SK-N-SH (cell line): ENCODE results near the gene PRDX4. TPM values are rescaled to one million over a fixed set of nuclear protein-coding genes. Genes with fewer than 3 reads are reported as not detected.

Source experiments
- CTCF ChIA-PET: fragments of 300-600, 350-600 bp; formaldehyde crosslinking; extraction: SDS; loops from one replicate; lab custom pipeline; 2021; lab: Yijun Ruan, JAX
- POLR2A ChIA-PET: fragments of 350-600 bp; sonication (Branson Sonifier 250); formaldehyde crosslinking; extraction: SDS; loops from one replicate; lab custom pipeline; 2020; ENCODE audit warnings: antibody characterized with exemption, inconsistent platforms; lab: Yijun Ruan, JAX
- DNase-seq: peaks from one replicate; pipeline ENCODE4 v3.0.0; 2012
- H2AFZ ChIP-seq: fragments of 200-600 bp; sonication (generic); 2 replicates; pipeline ENCODE4 v1.8.1; 2016; ENCODE audit warnings: antibody characterized with exemption, mild to moderate bottlenecking, low read depth
- H3F3A ChIP-seq: fragments of 200-600 bp; sonication (generic); replicated peaks from 2 replicates; pipeline ENCODE3; 2016; ENCODE audit warnings: antibody characterized with exemption, mild to moderate bottlenecking; ENCODE audit not compliant: insufficient read depth
- H3K27ac ChIP-seq, 2 experiments: fragments of 200-500 bp in 1 of 2; fragments of 200-600 bp in 1 of 2; sonication (Bioruptor generic) in 1 of 2; sonication (generic), shearing (Covaris generic) in 1 of 2; 2 replicates each; pipeline versions ENCODE4 v1.5.1 to v1.6.1; 2014 to 2016; ENCODE audit warnings: low read depth in 2 of 2, inconsistent platforms in 1 of 2, low read length in 1 of 2, mild to moderate bottlenecking in 1 of 2, mixed read lengths in 1 of 2
- H3K27me3 ChIP-seq: fragments of 200-600 bp; sonication (generic), shearing (Covaris generic); 2 replicates; pipeline ENCODE4 v1.6.1; 2016; ENCODE audit warnings: mixed run types; ENCODE audit not compliant: insufficient read depth
- H3K36me3 ChIP-seq, 2 experiments: fragments of 200-500 bp in 1 of 2; fragments of 200-600 bp in 1 of 2; sonication (Bioruptor generic) in 1 of 2; sonication (generic) in 1 of 2; replicated peaks in 1 of 2; 2 replicates each; pipeline versions ENCODE3 to v1.5.1; 2014 to 2016; ENCODE audit warnings: low read length in 1 of 2, mild to moderate bottlenecking in 1 of 2; ENCODE audit not compliant: insufficient read depth in 2 of 2, control insufficient read depth in 1 of 2
- H3K4me1 ChIP-seq, 2 experiments: fragments of 200-500 bp in 1 of 2; fragments of 200-600 bp in 1 of 2; sonication (Bioruptor generic) in 1 of 2; sonication (generic), shearing (Covaris generic) in 1 of 2; 2 replicates each; pipeline versions ENCODE4 v1.5.1 to v1.6.1; 2014 to 2016; ENCODE audit warnings: low read depth in 1 of 2, low read length in 1 of 2, mixed run types in 1 of 2; ENCODE audit not compliant: insufficient read depth in 2 of 2, control insufficient read depth in 1 of 2
- H3K4me2 ChIP-seq: fragments of 200-600 bp; sonication (generic), shearing (Covaris generic); 2 replicates; pipeline ENCODE4 v1.6.1; 2017; ENCODE audit warnings: mixed run types
- H3K4me3 ChIP-seq, 2 experiments: fragments of 200-500 bp in 1 of 2; fragments of 200-600 bp in 1 of 2; sonication (Bioruptor generic) in 1 of 2; sonication (generic), shearing (Covaris generic) in 1 of 2; 2 replicates each; pipeline versions ENCODE4 v1.5.1 to v1.8.1; 2014 to 2016; ENCODE audit warnings: low read depth in 2 of 2, inconsistent platforms in 1 of 2, low read length in 1 of 2, mild to moderate bottlenecking in 1 of 2, mixed read lengths in 1 of 2, moderate library complexity in 1 of 2
- H3K79me2 ChIP-seq: fragments of 200-600 bp; sonication (generic); 2 replicates; pipeline ENCODE4 v1.8.1; 2017; ENCODE audit warnings: mild to moderate bottlenecking; ENCODE audit not compliant: insufficient read depth
- H3K9ac ChIP-seq: fragments of 200-600 bp; sonication (generic); 2 replicates; pipeline ENCODE4 v1.6.1; 2017; ENCODE audit warnings: mixed run types
- H3K9me2 ChIP-seq: fragments of 200-600 bp; sonication (generic); 2 replicates; pipeline ENCODE4 v1.6.1; 2017; ENCODE audit warnings: mixed run types
- H3K9me3 ChIP-seq: fragments of 200-600 bp; sonication (generic); 2 replicates; pipeline ENCODE4 v1.6.1; 2017; ENCODE audit warnings: mixed run types, mild to moderate bottlenecking, moderate library complexity
- H4K20me1 ChIP-seq: fragments of 200-600 bp; sonication (generic); 2 replicates; pipeline ENCODE4 v1.6.1; 2017; ENCODE audit warnings: mild to moderate bottlenecking, mixed run types; ENCODE audit not compliant: insufficient read depth
- CTCF ChIP-seq: fragments of 200-600 bp; sonication (generic); IDR thresholded peaks from 2 replicates; pipeline ENCODE4 v1.6.1; 2017; ENCODE audit warnings: antibody characterized with exemption, mild to moderate bottlenecking, moderate library complexity
- EP300 ChIP-seq, 2 experiments: IDR thresholded peaks; 2 replicates each; pipeline versions ENCODE4 v1.4.0 to v1.6.1; 2012; ENCODE audit warnings: borderline replicate concordance in 1 of 2, low read depth in 1 of 2, low read length in 1 of 2
- FOSL2 ChIP-seq: IDR thresholded peaks from 2 replicates; pipeline ENCODE4 v1.4.0; 2012; ENCODE audit warnings: low read depth, mild to moderate bottlenecking, moderate library complexity, borderline replicate concordance
- FOXJ3 ChIP-seq: sonication (generic); formaldehyde crosslinking; IDR thresholded peaks from 2 replicates; pipeline ENCODE4 v1.5.1; 2020; ENCODE audit warnings: mild to moderate bottlenecking, missing genetic modification reagents
- FOXM1 ChIP-seq: IDR thresholded peaks from 2 replicates; pipeline ENCODE4 v1.4.0; 2012; ENCODE audit warnings: low read depth, mild to moderate bottlenecking
- NRF1 ChIP-seq: IDR thresholded peaks from 2 replicates; pipeline ENCODE4 v1.6.1; 2012; ENCODE audit warnings: low read depth, mild to moderate bottlenecking, low read length
- RCOR1 ChIP-seq: fragments of 150-350 bp; IDR thresholded peaks from 2 replicates; pipeline ENCODE4 v1.6.1; 2017; ENCODE audit warnings: antibody characterized with exemption, low read length
- RXRA ChIP-seq: IDR thresholded peaks from 2 replicates; pipeline ENCODE4 v1.4.0; 2012; ENCODE audit warnings: low read depth, mild to moderate bottlenecking, borderline replicate concordance
- SIN3A ChIP-seq: IDR thresholded peaks from 2 replicates; pipeline ENCODE4 v1.6.1; 2012; ENCODE audit warnings: low read depth, mild to moderate bottlenecking, low read length, moderate library complexity, borderline replicate concordance
- TCF12 ChIP-seq: IDR thresholded peaks from 2 replicates; pipeline ENCODE4 v1.4.0; 2012
- TEAD4 ChIP-seq: IDR thresholded peaks from 2 replicates; pipeline ENCODE4 v1.4.0; 2012; ENCODE audit warnings: mild to moderate bottlenecking, borderline replicate concordance; ENCODE audit not compliant: insufficient read depth
- WGBS: methylation state at CpG from one replicate; pipeline ENCODE4 v1.1.6; 2017; ENCODE audit warnings: low lambda C conversion rate; 5-methylcytosine and 5-hydroxymethylcytosine counted together
- polyA plus RNA-seq, 3 experiments: library from polyadenylated mRNA; depleted of rRNA; stranded (reverse); fragments of >200 nt; gene quantifications; 2 replicates each; pipeline ENCODE4 v1.2.3, GENCODE V29; 2012
- TF ChIP-seq, protein P1 (sequence below): IDR thresholded peaks from 2 replicates; pipeline ENCODE4 v1.4.0; 2012; ENCODE audit warnings: low read depth, borderline replicate concordance

Gene PRDX4
- polyA plus RNA-seq, 1 of the 3 experiments (the other 2 are of a cell fraction): 140 TPM

DNA sequence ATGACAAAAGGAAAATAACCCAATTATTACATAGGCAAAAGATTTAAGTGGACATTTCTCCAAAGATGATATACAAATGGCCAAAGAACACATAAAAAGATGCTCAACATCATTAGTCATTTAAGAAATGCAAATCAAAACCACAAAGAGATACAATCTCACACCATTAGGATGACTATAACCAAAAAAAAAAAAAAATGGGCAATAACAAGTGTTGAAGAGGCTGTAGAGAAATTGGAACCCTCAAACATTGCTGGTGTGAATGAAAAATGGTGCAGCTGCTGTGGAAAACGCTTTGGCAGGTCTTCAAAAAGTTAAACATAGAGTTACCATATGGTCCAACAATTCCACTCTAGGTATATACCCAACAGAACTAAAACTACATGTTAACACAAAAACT lies 5.6 kb upstream of the PRDX4 start:
- no peak overlapping the region for H3K27ac ChIP-seq
- H3K9me2 ChIP-seq: no peaks in the 10 kb centered on the region
- H3K4me3 ChIP-seq: no peak overlapping the region
- peaks cover under 1 to 2% of the 10 kb centered on the region in 2 experiments; a peak in 2 of 4 replicates for H3K4me1 ChIP-seq
- no peaks in the 10 kb centered on the region for H3K9me3 ChIP-seq
- CTCF ChIA-PET: no interaction called here
- no peaks in the 10 kb centered on the region for H4K20me1 ChIP-seq
- POLR2A ChIA-PET: no interaction called here
- no peaks in the 10 kb centered on the region for H3K27me3 ChIP-seq
- 10% methylated on average over 1 of the region's 1 CpG for WGBS
- no peaks in the 10 kb centered on the region for H3K36me3 ChIP-seq
- no peak overlapping the region for H3K4me2 ChIP-seq
- H3K9ac ChIP-seq: no peak overlapping the region
- TF ChIP-seq RCOR1 (no peak), TCF12 (peak; percentile 39; the same call in 1 of the 2 replicates)
- no peak for DNase-seq
- no peaks in the 10 kb centered on the region for H3F3A ChIP-seq
- no peaks in the 10 kb centered on the region for H3K79me2 ChIP-seq
- no peak overlapping the region for H2AFZ ChIP-seq

DNA sequence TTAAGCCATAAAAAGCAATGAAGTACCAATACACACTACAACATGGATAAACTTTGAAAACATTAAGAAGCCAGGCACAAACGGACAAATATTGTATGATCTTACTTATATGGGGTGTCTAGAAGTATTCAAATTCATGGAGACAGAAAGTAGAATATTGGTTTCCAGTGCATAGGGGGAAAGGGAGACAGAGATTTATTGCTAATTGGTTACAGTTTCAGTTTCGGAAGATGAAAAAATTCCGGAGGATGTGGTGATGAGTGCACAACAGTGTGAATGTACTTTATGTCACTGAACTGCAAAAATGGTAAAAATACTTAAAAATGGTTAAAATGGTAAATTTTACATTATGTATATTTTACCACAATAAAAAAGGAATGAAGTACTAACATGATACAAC lies 5.1 kb upstream of the PRDX4 start:
- no peaks in the 10 kb centered on the region for H3F3A ChIP-seq
- no peak overlapping the region for H3K27ac ChIP-seq
- no peaks in the 10 kb centered on the region for H3K36me3 ChIP-seq
- TF ChIP-seq FOSL2 (no peak), TEAD4 (no peak), NRF1 (no peak), RXRA (no peak), CTCF (no peak)
- no peak overlapping the region for H3K4me3 ChIP-seq
- H3K9me2 ChIP-seq: no peaks in the 10 kb centered on the region
- H3K9ac ChIP-seq: no peak overlapping the region
- H3K4me1 ChIP-seq: peaks cover 2 to 4% of the 10 kb centered on the region in 2 experiments; a peak in 2 of 4 replicates
- H4K20me1 ChIP-seq: no peaks in the 10 kb centered on the region
- no peak overlapping the region for H2AFZ ChIP-seq
- no peak overlapping the region for H3K4me2 ChIP-seq
- DNase-seq: no peak
- ChIA-PET POLR2A (no interaction called here), CTCF (no interaction called here)
- 33% methylated on average over 3 of the region's 3 CpGs for WGBS
- no peaks in the 10 kb centered on the region for H3K79me2 ChIP-seq
- H3K27me3 ChIP-seq: no peaks in the 10 kb centered on the region
- H3K9me3 ChIP-seq: no peaks in the 10 kb centered on the region

DNA sequence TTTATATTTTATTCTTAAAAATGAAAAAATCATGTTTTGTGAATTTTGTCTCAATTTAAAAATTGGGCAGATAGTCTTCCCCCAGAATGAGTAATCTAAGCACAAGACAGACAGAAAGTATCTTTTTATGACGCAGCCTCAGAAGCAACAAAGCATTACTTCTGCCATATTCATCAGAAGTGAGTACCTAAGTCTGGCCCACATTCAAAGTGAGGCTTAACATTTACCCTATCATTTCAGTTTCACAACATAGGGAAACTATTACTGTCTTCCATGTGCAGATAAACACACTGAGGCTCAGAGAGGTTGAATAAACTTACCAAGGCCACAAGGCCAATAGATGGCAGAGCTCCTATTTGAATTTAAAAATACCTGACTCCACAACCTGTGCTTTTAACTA lies 4.4 kb upstream of the PRDX4 start:
- ChIA-PET CTCF (interaction anchor here (0.5 kb wide), 1 partner anchor 175 kb away, joined by 3 read pairs; no protein-coding TSS in a partner anchor), POLR2A (no interaction called here)
- Histone ChIP-seq H4K20me1 (no peaks in the 10 kb centered on the region), H3F3A (no peaks in the 10 kb centered on the region), H2AFZ (no peak overlapping the region), H3K4me3 (no peak overlapping the region), H3K27me3 (no peaks in the 10 kb centered on the region), H3K9ac (no peak overlapping the region), H3K9me2 (no peaks in the 10 kb centered on the region), H3K36me3 (no peaks in the 10 kb centered on the region), H3K27ac (no peak overlapping the region), H3K4me1 (peaks cover 2 to 4% of the 10 kb centered on the region in 2 experiments; a peak in 2 of 4 replicates), H3K4me2 (no peak overlapping the region), H3K79me2 (peaks cover 4% of the 10 kb centered on the region; the same call in 1 of the 2 replicates), H3K9me3 (no peaks in the 10 kb centered on the region)
- TF ChIP-seq FOXJ3 (CRISPR knock-in tag): no peak
- TF ChIP-seq EP300 (IDR thresholded peaks at IDR 0.05; ENCODE audit: borderline replicate concordance in 1 of 2, low read depth in 1 of 2, low read length in 1 of 2): no peak
- TF ChIP-seq, protein P1, sequence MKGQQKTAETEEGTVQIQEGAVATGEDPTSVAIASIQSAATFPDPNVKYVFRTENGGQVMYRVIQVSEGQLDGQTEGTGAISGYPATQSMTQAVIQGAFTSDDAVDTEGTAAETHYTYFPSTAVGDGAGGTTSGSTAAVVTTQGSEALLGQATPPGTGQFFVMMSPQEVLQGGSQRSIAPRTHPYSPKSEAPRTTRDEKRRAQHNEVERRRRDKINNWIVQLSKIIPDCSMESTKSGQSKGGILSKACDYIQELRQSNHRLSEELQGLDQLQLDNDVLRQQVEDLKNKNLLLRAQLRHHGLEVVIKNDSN: no peak
- no peak for TF ChIP-seq CTCF
- no peak for TF ChIP-seq SIN3A
- TF ChIP-seq FOXM1: no peak
- 61% methylated on average over 1 of the region's 1 CpG for WGBS
- DNase-seq: no peak
